Activated CD4-positive, alpha-beta T cell treated with anti-CD3 and anti-CD28 coated beads for 36 hours (primary cell): ENCODE data around the gene HUS1. TPM values are rescaled to one million over a fixed set of nuclear protein-coding genes. Genes with fewer than 3 reads are reported as not detected.

ENCODE experiments used
- ATAC-seq: fragments of 200-7000 bp; cut with Tn5 transposase; one replicate; pipeline ENCODE4 v1.10.0; 2021; ENCODE audit warnings: mild to moderate bottlenecking, moderate library complexity
- CTCF ChIA-PET: fragments of 350-600 bp; sonication (Branson Sonifier 250); formaldehyde crosslinking; loops from one replicate; lab custom pipeline; 2021; ENCODE audit warnings: antibody characterized with exemption; lab: Charles Lee
- POLR2A ChIA-PET: fragments of 350-600 bp; sonication (Branson Sonifier 250); formaldehyde crosslinking; loops from one replicate; lab custom pipeline; 2021; ENCODE audit warnings: antibody characterized with exemption, inconsistent platforms; lab: Charles Lee
- DNase-seq: peaks from one replicate; pipeline ENCODE4 v3.0.0-alpha.2; 2020
- H3K27ac Mint-ChIP-seq: one replicate; pipeline ENCODE4 v1.8.0; 2021; ENCODE audit warnings: mixed read lengths
- H3K27me3 Mint-ChIP-seq: one replicate; pipeline ENCODE4 v1.8.0; 2021; ENCODE audit warnings: mixed read lengths
- H3K36me3 Mint-ChIP-seq: one replicate; pipeline ENCODE4 v1.8.0; 2021; ENCODE audit warnings: low read depth, mixed read lengths
- H3K4me1 Mint-ChIP-seq: one replicate; pipeline ENCODE4 v1.8.0; 2021; ENCODE audit warnings: mixed read lengths
- H3K4me3 Mint-ChIP-seq: one replicate; pipeline ENCODE4 v1.8.0; 2021; ENCODE audit warnings: mild to moderate bottlenecking, moderate library complexity, mixed read lengths
- H3K9me3 Mint-ChIP-seq: one replicate; pipeline ENCODE4 v1.8.0; 2021; ENCODE audit warnings: low read depth, mixed read lengths
- intact Hi-C, 2 experiments: fragments of 100-400 bp; cut with DNase I in 1 of 2; cut with micrococcal nuclease in 1 of 2; formaldehyde crosslinking; loops; one replicate each; pipeline versions ENCODE4 v1.14.2 to v1.15.1; 2022 to 2024; cut with DNase I, micrococcal nuclease
- total RNA-seq, 2 experiments: library from RNA; stranded (reverse); gene quantifications; one replicate each; pipeline ENCODE4 v1.2.3, GENCODE V29; 2021

The HUS1 gene
- total RNA-seq, 2 experiments from 2014 or later = 40.5 to 41.5 TPM

DNA sequence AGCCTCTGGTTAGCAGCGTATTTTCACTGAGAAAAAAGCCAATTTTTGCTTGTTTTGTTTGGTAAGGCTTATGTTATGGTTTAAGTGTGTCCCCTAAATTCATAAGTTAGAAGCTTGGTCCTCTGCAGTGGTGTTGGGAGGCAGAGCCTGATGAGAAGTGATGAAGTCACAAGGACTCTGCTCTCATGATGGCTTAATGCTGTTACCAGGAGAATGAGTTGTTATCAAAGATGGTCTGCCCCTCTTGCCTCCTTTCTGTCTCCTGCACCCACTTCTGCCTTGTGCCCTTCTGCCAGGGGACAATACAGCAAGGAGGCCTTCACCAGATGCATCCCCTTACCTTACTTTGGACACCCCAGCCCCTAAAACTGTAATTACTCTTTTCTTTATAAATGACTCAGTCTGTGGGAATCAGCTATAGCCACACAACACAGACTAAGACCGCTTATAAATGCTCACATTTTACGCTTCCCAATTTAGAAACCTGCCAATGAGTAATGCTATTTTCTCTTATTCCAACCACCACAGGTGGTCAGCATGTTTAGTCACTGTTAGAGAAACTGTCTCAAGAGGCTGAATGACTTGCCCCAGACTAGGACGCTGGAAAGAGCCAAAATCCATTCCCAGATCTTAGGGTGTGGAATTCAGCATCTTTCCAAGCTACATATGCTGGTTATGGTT lies 25.0 kb downstream of the HUS1 start:
- peak overlapping the region; percentile 58 for H3K27ac Mint-ChIP-seq
- ChIA-PET CTCF (interaction anchor here (0.7 to 1.8 kb wide), 2 partner anchors 9 to 25 kb away, joined by 3 to 7 read pairs; no protein-coding TSS in a partner anchor), POLR2A (interaction anchor here (0.5 kb wide), 1 partner anchor 84 kb away, joined by 3 read pairs; no protein-coding TSS in a partner anchor)
- intact Hi-C loops = no loop called here
- H3K9me3 Mint-ChIP-seq = no peaks in the 10 kb centered on the region
- H3K27me3 Mint-ChIP-seq = no peaks in the 10 kb centered on the region
- H3K4me3 Mint-ChIP-seq = no peak overlapping the region
- no peak for ATAC-seq
- H3K36me3 Mint-ChIP-seq = peaks cover 20% of the 10 kb centered on the region
- no peak for DNase-seq
- H3K4me1 Mint-ChIP-seq = peaks cover 11% of the 10 kb centered on the region

DNA sequence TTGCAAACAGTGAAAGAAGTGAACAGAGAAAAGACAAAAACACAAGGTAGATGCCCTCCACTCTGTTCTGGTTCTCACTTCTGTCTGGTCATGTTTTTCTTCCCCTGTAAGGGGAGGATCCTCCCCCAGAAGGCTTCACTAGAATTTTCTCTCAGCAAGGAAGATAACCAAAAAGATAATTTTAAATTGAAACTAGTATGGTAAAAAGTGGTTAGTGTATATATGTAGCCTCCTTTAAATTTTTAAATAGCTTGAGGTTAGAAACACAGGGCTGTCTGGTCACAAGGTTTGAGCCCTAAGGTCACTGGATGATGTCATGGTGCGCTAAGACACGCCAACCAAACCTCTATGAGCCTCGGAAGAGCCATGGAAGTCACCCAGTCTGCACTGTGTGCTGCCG lies 25.6 kb downstream of the HUS1 start:
- ATAC-seq (peak; percentile 23), DNase-seq (no peak)
- ChIA-PET POLR2A (no interaction called here), CTCF (interaction anchor here (0.7 to 1.8 kb wide), 2 partner anchors 9 to 24 kb away, joined by 3 to 7 read pairs; no protein-coding TSS in a partner anchor)
- intact Hi-C loops = no loop called here
- peak overlapping the region; percentile 58 for H3K27ac Mint-ChIP-seq
- H3K9me3 Mint-ChIP-seq = no peaks in the 10 kb centered on the region
- H3K4me1 Mint-ChIP-seq = peaks cover 11% of the 10 kb centered on the region
- H3K4me3 Mint-ChIP-seq = no peak overlapping the region
- H3K36me3 Mint-ChIP-seq = peaks cover 20% of the 10 kb centered on the region
- no peaks in the 10 kb centered on the region for H3K27me3 Mint-ChIP-seq

DNA sequence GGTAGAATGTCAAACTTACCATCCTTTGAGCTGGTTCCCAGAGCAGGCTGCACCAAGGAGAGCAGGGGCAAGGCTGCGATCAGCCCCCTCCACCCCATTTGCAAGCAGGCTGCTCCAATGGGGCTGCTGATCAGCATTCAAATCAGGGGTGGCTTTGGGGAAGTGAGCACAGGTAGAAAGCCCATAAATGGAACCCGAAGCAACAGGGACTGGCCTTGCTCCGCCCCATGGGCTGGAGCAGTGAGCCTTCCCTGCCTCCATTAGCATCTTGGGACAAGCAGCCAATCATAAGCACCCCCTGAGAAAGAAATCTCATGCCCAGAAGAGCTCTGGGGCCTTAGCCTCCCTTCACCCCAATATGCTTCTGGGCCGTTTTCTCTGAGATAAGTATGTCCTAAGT lies 27.2 kb downstream of the HUS1 start:
- ATAC-seq = no peak
- POLR2A ChIA-PET = no interaction called here
- CTCF ChIA-PET = interaction anchor here (0.5 to 0.7 kb wide), 3 partner anchors 11 to 293 kb away, joined by 3 read pairs; no protein-coding TSS in a partner anchor
- DNase-seq = no peak
- Mint-ChIP-seq H3K27me3 (no peaks in the 10 kb centered on the region), H3K4me1 (peaks cover 6% of the 10 kb centered on the region), H3K27ac (no peak overlapping the region), H3K36me3 (peaks cover 10% of the 10 kb centered on the region), H3K4me3 (no peak overlapping the region), H3K9me3 (no peaks in the 10 kb centered on the region)
- intact Hi-C loops = no loop called here

DNA sequence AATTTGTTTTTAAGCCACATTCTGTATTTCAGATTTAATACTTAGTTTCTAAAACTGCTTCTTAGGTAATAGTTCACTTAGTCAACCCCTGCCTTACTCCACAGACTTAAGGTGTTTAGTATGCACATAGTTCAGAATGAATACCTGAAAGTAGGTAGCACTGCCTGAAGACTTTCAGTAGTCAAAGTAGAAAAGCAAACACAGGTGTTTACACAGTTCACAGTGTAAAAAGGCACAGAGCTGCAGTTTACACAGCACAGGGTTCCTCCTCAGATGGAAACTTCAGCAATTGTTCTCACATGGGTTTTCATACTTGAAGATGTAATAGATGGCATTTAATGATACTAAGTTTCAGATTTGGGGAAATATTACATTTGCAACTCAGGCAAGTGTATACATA lies 28.0 kb downstream of the HUS1 start:
- peaks cover 10% of the 10 kb centered on the region for H3K36me3 Mint-ChIP-seq
- peaks cover 6% of the 10 kb centered on the region for H3K4me1 Mint-ChIP-seq
- intact Hi-C loops = no loop called here
- POLR2A ChIA-PET = no interaction called here
- CTCF ChIA-PET = interaction anchor here (0.7 kb wide), 1 partner anchor 159 kb away, joined by 4 read pairs; no protein-coding TSS in a partner anchor
- DNase-seq = no peak
- H3K27ac Mint-ChIP-seq = no peak overlapping the region
- ATAC-seq = no peak
- H3K9me3 Mint-ChIP-seq = no peaks in the 10 kb centered on the region
- H3K4me3 Mint-ChIP-seq = no peak overlapping the region
- no peaks in the 10 kb centered on the region for H3K27me3 Mint-ChIP-seq

DNA sequence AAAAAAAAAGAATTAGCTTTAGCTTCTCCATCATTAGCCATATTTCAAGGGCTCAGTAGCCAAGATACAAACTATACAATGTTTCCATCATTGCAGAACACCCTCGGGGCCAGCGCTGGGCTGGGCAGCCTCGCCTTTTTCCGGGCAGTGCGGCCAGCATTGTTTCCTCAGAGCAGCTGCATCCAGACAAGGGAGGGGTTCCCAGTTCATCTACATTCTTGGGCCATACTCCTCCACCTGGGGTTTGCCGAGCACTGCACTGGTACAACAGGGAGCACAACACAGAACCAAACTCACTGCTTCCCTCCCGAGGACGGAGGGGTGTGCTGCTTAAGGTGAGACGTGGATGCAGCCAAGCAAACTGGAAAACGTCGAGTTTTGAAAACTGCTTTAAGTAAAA lies 28.7 kb downstream of the HUS1 start:
- POLR2A ChIA-PET = no interaction called here
- DNase-seq = no peak
- H3K27ac Mint-ChIP-seq = no peak overlapping the region
- H3K27me3 Mint-ChIP-seq = no peaks in the 10 kb centered on the region
- no peaks in the 10 kb centered on the region for H3K9me3 Mint-ChIP-seq
- intact Hi-C loops = no loop called here
- H3K4me3 Mint-ChIP-seq = no peak overlapping the region
- H3K36me3 Mint-ChIP-seq = peaks cover 10% of the 10 kb centered on the region
- H3K4me1 Mint-ChIP-seq = peaks cover 6% of the 10 kb centered on the region
- CTCF ChIA-PET = interaction anchor here (0.7 kb wide), 1 partner anchor 160 kb away, joined by 4 read pairs; no protein-coding TSS in a partner anchor
- no peak for ATAC-seq

DNA sequence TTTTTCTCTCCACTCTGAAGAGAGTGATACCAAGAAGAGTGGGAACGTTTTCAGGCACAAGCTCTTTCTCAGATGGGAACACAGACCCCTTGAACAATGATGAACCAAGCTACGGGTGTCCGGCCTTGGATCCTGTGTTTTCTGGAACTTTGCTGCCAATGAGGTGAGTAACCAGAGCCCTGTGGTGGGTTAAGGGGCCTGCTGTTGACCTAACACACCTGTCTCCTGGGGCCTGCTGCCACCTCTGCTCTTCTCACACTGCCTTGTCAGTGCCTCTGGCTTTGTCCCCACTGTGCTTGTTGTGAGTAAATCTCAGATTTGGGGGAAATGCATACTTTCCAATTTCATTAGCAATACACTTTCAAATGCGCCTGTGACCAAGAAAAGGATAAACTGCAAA lies 29.7 kb downstream of the HUS1 start:
- Mint-ChIP-seq H3K36me3 (peaks cover 6% of the 10 kb centered on the region), H3K27ac (no peak overlapping the region), H3K9me3 (no peaks in the 10 kb centered on the region), H3K4me3 (no peak overlapping the region), H3K27me3 (no peaks in the 10 kb centered on the region), H3K4me1 (peaks cover 6% of the 10 kb centered on the region)
- DNase-seq (no peak), ATAC-seq (no peak)
- CTCF ChIA-PET = interaction anchor here (0.6 to 1.5 kb wide), 3 partner anchors 9 to 161 kb away, joined by 3 to 11 read pairs (median 3); no protein-coding TSS in a partner anchor
- POLR2A ChIA-PET = no interaction called here
- intact Hi-C loops = loop anchor here in 1 of 2 experiments (5.0 kb wide), 2 partner anchors 97 to 1903 kb away; no protein-coding TSS in a partner anchor

DNA sequence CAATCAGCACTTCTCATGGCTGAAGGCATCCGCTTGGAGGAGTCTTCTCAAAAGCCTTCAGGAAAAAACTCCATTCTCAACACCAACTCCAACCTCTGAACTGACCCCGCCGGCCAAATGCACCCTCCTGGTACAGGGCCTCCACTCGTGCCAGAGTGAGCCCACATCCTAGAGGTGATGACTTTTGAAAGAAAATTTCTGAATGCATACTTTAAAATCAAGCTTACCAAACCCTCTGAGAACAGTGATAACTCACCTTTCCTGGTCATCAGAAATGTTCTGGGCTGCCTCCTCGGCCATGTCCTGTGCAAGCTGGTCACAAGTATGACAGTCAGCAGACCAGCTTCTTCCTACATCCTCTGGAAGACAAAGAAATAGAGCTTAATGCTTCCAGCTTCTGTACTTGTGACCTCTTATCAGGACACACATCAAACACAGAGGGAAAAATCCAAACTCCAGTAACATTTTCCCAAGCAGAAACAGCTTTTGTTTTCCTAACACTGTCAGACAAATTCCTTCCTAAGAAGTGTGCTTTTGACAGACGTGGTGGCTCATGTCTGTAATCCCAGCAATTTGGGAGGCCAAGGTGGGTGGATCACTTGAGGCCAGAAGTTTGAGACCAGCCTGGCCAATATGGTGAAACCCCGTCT lies 31.1 kb downstream of the HUS1 start, which contains the start of gene PKD1L1:
PKD1L1 (minus strand) TSS at position 326 of the 650 bp plus-strand sequence; CDS start at position 300, 26 bp downstream.
- ChIA-PET CTCF (interaction anchor here (1.3 to 1.5 kb wide), 2 partner anchors 9 to 162 kb away, joined by 6 to 11 read pairs; no protein-coding TSS in a partner anchor), POLR2A (no interaction called here)
- ATAC-seq (no peak), DNase-seq (no peak)
- intact Hi-C loops = loop anchor here in 1 of 2 experiments (5.0 kb wide), 2 partner anchors 96 to 1904 kb away; no protein-coding TSS in a partner anchor
- H3K36me3 Mint-ChIP-seq = no peaks in the 10 kb centered on the region
- H3K27ac Mint-ChIP-seq = no peak within 1 kb of the TSS
- no peaks in the 10 kb centered on the region for H3K27me3 Mint-ChIP-seq
- H3K4me1 Mint-ChIP-seq = peaks cover 3% of the 10 kb centered on the region
- H3K9me3 Mint-ChIP-seq = no peaks in the 10 kb centered on the region
- no peak within 1 kb of the TSS for H3K4me3 Mint-ChIP-seq

DNA sequence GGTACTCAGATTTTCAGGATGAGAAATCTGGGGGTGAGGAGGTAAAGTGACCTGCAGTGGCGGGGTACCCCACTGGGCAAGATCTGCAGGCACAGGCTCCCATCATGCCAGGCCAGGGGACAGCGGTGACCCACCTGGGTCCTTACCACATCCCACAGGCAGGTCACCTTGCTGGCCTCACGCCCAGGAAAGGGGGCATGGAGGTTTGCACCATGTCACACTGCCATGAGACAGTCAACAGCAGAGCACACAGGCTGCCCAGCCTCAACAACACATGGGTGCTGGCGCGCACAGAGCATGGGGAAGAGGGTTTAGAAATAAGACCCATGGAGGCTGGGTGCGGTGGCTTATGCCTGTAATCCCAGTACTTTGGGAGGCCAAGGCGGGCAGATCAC lies 32.1 kb downstream of the HUS1 start:
- CTCF ChIA-PET = interaction anchor here (1.3 kb wide), 1 partner anchor 10 kb away, joined by 6 read pairs; no protein-coding TSS in a partner anchor
- no peak for DNase-seq
- Mint-ChIP-seq H3K4me3 (no peak overlapping the region), H3K27me3 (no peaks in the 10 kb centered on the region), H3K9me3 (no peaks in the 10 kb centered on the region), H3K36me3 (no peaks in the 10 kb centered on the region), H3K27ac (no peak overlapping the region), H3K4me1 (peaks cover 3% of the 10 kb centered on the region)
- intact Hi-C loops = loop anchor here in 1 of 2 experiments (5.0 kb wide), 2 partner anchors 95 to 1905 kb away; no protein-coding TSS in a partner anchor
- POLR2A ChIA-PET = no interaction called here
- no peak for ATAC-seq

DNA sequence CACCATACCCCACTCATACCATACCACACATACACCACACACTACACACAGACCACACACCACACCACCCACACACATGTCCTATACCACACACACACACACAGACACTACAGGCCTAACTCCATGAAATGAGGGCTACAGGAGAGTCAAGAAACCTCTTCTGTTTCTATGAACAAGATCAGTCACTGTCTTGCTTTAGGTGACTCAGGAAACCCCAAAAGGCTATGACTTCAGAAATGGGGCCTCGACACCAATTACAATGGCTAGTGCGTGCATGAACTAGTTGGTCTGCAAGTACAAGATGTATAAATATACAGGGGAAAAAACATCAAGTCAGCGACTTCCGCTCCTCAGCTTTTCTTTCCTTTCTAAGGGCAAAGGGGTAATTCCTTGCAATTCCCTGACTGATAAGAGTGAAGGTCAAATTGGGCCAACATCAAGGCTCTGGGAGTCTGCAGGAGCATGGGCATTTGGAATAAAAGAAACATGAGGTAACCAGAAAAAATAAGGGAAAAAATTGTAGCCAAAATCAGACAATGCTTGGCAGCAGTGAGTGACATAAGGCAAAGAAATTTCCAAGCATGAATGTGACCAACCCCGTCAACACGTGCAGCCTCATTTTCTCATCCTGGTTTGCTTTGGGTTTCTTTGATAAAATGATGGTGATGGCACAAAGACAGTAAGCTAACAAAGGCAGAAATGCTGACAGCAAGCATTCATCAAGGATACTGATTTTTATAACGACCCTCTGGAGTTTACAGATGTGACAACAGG lies 32.6 kb downstream of the HUS1 start:
- Mint-ChIP-seq H3K27me3 (no peaks in the 10 kb centered on the region), H3K9me3 (no peaks in the 10 kb centered on the region), H3K4me3 (no peak overlapping the region), H3K36me3 (no peaks in the 10 kb centered on the region), H3K4me1 (peaks cover under 1% of the 10 kb centered on the region), H3K27ac (no peak overlapping the region)
- intact Hi-C loops = loop anchor here in 1 of 2 experiments (5.0 kb wide), 2 partner anchors 94 to 1906 kb away; no protein-coding TSS in a partner anchor
- DNase-seq = peak; percentile 20
- CTCF ChIA-PET = interaction anchor here (1.3 to 3.3 kb wide), 2 partner anchors 10 to 163 kb away, joined by 6 to 51 read pairs; no protein-coding TSS in a partner anchor
- peak; percentile 75 for ATAC-seq
- POLR2A ChIA-PET = no interaction called here

DNA sequence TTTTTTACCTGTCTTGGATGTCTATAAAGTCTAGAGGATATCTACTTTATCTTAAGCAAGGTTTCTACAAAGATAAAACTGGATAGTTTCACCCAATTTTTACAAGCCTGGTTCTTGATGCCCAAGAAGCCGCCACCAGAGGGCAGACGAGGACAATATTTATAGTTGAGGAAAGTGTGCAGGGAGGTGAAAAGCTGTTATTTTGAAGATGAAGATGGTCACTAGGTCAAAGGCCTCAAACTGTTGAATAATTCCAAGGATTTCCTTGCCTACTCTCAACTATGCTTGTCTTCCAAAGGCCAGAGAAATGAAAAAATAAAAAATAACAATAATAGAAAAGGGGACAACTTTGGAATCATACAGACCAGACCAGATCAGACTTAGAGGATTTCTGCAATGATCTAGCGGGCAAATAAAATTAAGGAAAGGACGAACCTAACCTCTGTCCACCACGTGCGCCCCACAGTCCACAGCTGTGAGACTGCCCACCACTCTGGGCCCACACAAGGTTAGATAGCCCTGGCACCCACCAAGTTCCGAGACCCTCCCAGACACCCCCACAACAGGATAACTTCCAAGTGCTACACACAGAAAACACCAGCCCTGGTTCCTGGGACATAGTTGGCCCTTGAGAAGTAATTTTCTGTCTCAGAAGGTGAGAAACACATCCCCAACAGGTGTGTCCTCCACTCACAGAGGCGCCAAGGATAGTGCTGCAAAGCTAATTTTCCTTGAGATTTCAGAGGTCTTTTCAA lies 34.0 kb downstream of the HUS1 start:
- POLR2A ChIA-PET = no interaction called here
- Mint-ChIP-seq H3K9me3 (no peaks in the 10 kb centered on the region), H3K27me3 (no peaks in the 10 kb centered on the region), H3K4me1 (no peaks in the 10 kb centered on the region), H3K27ac (no peak overlapping the region), H3K36me3 (no peaks in the 10 kb centered on the region), H3K4me3 (no peak overlapping the region)
- DNase-seq = peak; percentile 87
- CTCF ChIA-PET = interaction anchor here (0.6 to 3.3 kb wide), 34 partner anchors 9 to 329 kb away, joined by 3 to 51 read pairs (median 4); no protein-coding TSS in a partner anchor
- intact Hi-C loops = loop anchor here (1.0 to 5.0 kb wide), 5 partner anchors 23 to 1907 kb away; no protein-coding TSS in a partner anchor
- ATAC-seq = peak; percentile 58
